DOHH2 (cell line): Measurements from ENCODE around the gene RACGAP1.

Experiments
- H3F3A ChIP-seq: fragments of 200-600 bp; sonication (generic), shearing (Covaris generic); 2 replicates; pipeline ENCODE4 v1.6.0; 2016; ENCODE audit warnings: antibody characterized with exemption, mild to moderate bottlenecking; ENCODE audit not compliant: control insufficient read depth, insufficient read depth
- H3K27ac ChIP-seq: fragments of 200-600 bp; sonication (generic); 2 replicates; pipeline ENCODE4 v1.5.1; 2014; ENCODE audit warnings: low read depth, mild to moderate bottlenecking, low read length, moderate library complexity
- H3K27me3 ChIP-seq: fragments of 200-600 bp; sonication (generic); 2 replicates; pipeline ENCODE4 v1.6.1; 2014; ENCODE audit warnings: mild to moderate bottlenecking, low read length, mixed read lengths; ENCODE audit not compliant: control insufficient read depth
- H3K36me3 ChIP-seq: fragments of 200-600 bp; sonication (generic); 2 replicates; pipeline ENCODE4 v1.6.1; 2014; ENCODE audit warnings: mild to moderate bottlenecking, low read length, moderate library complexity, mixed read lengths; ENCODE audit not compliant: control insufficient read depth
- H3K4me1 ChIP-seq: fragments of 200-600 bp; sonication (generic); 2 replicates; pipeline ENCODE4 v1.6.1; 2014; ENCODE audit warnings: mild to moderate bottlenecking, low read length, mixed read lengths; ENCODE audit not compliant: control insufficient read depth
- H3K4me2 ChIP-seq: fragments of 200-600 bp; sonication (generic); 2 replicates; pipeline ENCODE4 v1.6.0; 2014; ENCODE audit warnings: mild to moderate bottlenecking, low read length, moderate library complexity
- H3K4me3 ChIP-seq: fragments of 200-600 bp; sonication (generic); 2 replicates; pipeline ENCODE4 v1.5.1; 2014; ENCODE audit warnings: mild to moderate bottlenecking, low read length, mixed read lengths
- H3K79me2 ChIP-seq: fragments of 200-600 bp; sonication (generic); 2 replicates; pipeline ENCODE4 v1.6.1; 2014; ENCODE audit warnings: mild to moderate bottlenecking, low read length, mixed read lengths; ENCODE audit not compliant: control insufficient read depth
- H3K9me2 ChIP-seq: fragments of 200-600 bp; sonication (generic); replicated peaks from 2 replicates; pipeline ENCODE4 v1.6.1; 2014; ENCODE audit warnings: mild to moderate bottlenecking, low read length, mixed read lengths; ENCODE audit not compliant: control insufficient read depth
- H3K9me3 ChIP-seq: fragments of 200-600 bp; sonication (generic); 2 replicates; pipeline ENCODE4 v1.6.1; 2014; ENCODE audit warnings: antibody characterized with exemption, low read length, mixed read lengths; ENCODE audit not compliant: control insufficient read depth, insufficient read depth
- H4K20me1 ChIP-seq: fragments of 200-600 bp; sonication (generic); 2 replicates; pipeline ENCODE4 v1.6.0; 2014; ENCODE audit warnings: low read depth, mild to moderate bottlenecking, antibody characterized with exemption, low read length, moderate library complexity; ENCODE audit not compliant: control insufficient read depth, insufficient read depth
- EZH2phosphoT487 ChIP-seq: fragments of 200-600 bp; sonication (generic); IDR thresholded peaks from 2 replicates; pipeline ENCODE4 v1.6.1; 2017; ENCODE audit warnings: borderline replicate concordance, mild to moderate bottlenecking, antibody characterized with exemption, low read length, moderate library complexity, mixed read lengths
- TF ChIP-seq, protein P1 (sequence below): fragments of 200-600 bp; sonication (generic); IDR thresholded peaks from one replicate; pipeline ENCODE4 v1.5.1; 2014; ENCODE audit warnings: antibody characterized with exemption, mild to moderate bottlenecking, low read depth, low read length; ENCODE audit not compliant: poor library complexity, severe bottlenecking

The RACGAP1 gene

GRCh38 chr12:49955899-49956662 lies 69.2 kb downstream of the RACGAP1 start:
- Histone ChIP-seq H3K4me1 (peaks cover 8% of the 10 kb centered on the region), H3K9me3 (no peaks in the 10 kb centered on the region), H4K20me1 (no peaks in the 10 kb centered on the region), H3K4me3 (no peak overlapping the region), H3K27ac (no peak overlapping the region), H3K79me2 (no peaks in the 10 kb centered on the region), H3F3A (no peaks in the 10 kb centered on the region), H3K4me2 (no peak overlapping the region), H3K27me3 (peaks cover 18% of the 10 kb centered on the region), H3K9me2 (no peaks in the 10 kb centered on the region), H3K36me3 (no peaks in the 10 kb centered on the region)
- TF ChIP-seq, protein P1, sequence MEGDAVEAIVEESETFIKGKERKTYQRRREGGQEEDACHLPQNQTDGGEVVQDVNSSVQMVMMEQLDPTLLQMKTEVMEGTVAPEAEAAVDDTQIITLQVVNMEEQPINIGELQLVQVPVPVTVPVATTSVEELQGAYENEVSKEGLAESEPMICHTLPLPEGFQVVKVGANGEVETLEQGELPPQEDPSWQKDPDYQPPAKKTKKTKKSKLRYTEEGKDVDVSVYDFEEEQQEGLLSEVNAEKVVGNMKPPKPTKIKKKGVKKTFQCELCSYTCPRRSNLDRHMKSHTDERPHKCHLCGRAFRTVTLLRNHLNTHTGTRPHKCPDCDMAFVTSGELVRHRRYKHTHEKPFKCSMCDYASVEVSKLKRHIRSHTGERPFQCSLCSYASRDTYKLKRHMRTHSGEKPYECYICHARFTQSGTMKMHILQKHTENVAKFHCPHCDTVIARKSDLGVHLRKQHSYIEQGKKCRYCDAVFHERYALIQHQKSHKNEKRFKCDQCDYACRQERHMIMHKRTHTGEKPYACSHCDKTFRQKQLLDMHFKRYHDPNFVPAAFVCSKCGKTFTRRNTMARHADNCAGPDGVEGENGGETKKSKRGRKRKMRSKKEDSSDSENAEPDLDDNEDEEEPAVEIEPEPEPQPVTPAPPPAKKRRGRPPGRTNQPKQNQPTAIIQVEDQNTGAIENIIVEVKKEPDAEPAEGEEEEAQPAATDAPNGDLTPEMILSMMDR = no peak
- no peak for TF ChIP-seq EZH2phosphoT487

- Histone ChIP-seq H3K9me3 (no peaks in the 10 kb centered on the region), H3K27ac (no peak overlapping the region), H3K4me3 (no peak overlapping the region), H4K20me1 (no peaks in the 10 kb centered on the region), H3K36me3 (no peaks in the 10 kb centered on the region), H3K4me1 (peaks cover 5% of the 10 kb centered on the region), H3K4me2 (no peak overlapping the region), H3K9me2 (no peaks in the 10 kb centered on the region), H3F3A (no peaks in the 10 kb centered on the region), H3K79me2 (no peaks in the 10 kb centered on the region), H3K27me3 (peaks cover 15% of the 10 kb centered on the region)
- TF ChIP-seq, protein P1 = no peak
- no peak for TF ChIP-seq EZH2phosphoT487
Observed at GRCh38 chr12:49954863-49955830, 70.1 kb downstream of the RACGAP1 start.

GRCh38 chr12:49953961-49954846 lies 71.1 kb downstream of the RACGAP1 start:
- Histone ChIP-seq H3K27ac (no peak overlapping the region), H3K4me1 (no peaks in the 10 kb centered on the region), H3K4me3 (no peak overlapping the region), H3F3A (no peaks in the 10 kb centered on the region), H3K9me2 (no peaks in the 10 kb centered on the region), H4K20me1 (no peaks in the 10 kb centered on the region), H3K9me3 (no peaks in the 10 kb centered on the region), H3K79me2 (no peaks in the 10 kb centered on the region), H3K27me3 (peaks cover 13% of the 10 kb centered on the region), H3K4me2 (no peak overlapping the region), H3K36me3 (no peaks in the 10 kb centered on the region)
- TF ChIP-seq EZH2phosphoT487 = no peak
- TF ChIP-seq, protein P1 = no peak
